Measurements from ENCODE around the gene ZNF561. TPM values are rescaled to one million over a fixed set of nuclear protein-coding genes. Genes with fewer than 3 reads are reported as not detected.

ZNF561 gene
- total and polyA plus RNA-seq, 9 of the 15 experiments (the other 6 are each of a cell fraction or from before 2014, with no cell fraction given) = 13.9 to 34.9 (median 23.6) TPM

DNA sequence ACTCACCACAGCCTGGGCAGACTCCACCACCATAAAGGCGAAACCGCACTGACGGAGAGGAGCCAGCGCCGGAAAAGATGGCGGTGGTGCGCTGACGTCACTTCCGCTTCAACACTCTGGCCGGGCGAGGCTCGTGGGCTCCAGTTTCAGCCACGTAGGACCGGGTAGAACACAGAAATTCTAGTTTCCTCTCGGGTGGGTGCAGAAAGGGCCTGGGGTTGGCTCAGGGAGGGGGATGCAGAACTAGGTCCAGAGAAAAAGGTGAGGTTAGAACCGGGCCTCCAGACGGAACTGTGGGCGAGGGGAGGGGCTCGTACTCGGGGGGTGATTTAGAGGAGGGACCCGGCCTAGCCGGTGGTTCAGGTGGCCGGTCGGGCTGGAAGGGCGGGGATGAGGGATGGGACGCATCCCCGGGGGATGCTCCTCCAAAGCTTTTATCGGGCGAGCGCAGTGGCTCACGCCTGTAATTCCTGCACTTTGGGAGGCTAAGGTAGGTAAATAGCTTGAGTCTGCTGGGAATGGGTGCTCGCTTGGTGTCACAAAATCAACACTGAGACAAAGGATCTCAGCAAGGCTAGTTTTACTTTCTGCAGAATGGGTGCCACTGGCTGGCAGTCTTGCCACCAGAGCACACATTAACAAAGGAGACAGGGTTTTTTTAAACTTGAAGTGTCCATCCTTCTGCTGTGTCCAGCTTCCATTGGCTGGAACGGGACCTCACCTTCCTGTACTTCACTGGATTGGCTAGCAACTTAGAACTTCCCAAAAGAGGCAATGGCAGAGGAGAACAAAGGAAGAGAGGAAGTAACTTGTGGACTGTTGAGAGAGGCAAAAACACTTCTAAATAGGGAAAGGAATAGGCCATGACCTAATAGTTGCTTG is at the start of gene ZNF561 (continued):
- TF ChIP-seq, protein P1, sequence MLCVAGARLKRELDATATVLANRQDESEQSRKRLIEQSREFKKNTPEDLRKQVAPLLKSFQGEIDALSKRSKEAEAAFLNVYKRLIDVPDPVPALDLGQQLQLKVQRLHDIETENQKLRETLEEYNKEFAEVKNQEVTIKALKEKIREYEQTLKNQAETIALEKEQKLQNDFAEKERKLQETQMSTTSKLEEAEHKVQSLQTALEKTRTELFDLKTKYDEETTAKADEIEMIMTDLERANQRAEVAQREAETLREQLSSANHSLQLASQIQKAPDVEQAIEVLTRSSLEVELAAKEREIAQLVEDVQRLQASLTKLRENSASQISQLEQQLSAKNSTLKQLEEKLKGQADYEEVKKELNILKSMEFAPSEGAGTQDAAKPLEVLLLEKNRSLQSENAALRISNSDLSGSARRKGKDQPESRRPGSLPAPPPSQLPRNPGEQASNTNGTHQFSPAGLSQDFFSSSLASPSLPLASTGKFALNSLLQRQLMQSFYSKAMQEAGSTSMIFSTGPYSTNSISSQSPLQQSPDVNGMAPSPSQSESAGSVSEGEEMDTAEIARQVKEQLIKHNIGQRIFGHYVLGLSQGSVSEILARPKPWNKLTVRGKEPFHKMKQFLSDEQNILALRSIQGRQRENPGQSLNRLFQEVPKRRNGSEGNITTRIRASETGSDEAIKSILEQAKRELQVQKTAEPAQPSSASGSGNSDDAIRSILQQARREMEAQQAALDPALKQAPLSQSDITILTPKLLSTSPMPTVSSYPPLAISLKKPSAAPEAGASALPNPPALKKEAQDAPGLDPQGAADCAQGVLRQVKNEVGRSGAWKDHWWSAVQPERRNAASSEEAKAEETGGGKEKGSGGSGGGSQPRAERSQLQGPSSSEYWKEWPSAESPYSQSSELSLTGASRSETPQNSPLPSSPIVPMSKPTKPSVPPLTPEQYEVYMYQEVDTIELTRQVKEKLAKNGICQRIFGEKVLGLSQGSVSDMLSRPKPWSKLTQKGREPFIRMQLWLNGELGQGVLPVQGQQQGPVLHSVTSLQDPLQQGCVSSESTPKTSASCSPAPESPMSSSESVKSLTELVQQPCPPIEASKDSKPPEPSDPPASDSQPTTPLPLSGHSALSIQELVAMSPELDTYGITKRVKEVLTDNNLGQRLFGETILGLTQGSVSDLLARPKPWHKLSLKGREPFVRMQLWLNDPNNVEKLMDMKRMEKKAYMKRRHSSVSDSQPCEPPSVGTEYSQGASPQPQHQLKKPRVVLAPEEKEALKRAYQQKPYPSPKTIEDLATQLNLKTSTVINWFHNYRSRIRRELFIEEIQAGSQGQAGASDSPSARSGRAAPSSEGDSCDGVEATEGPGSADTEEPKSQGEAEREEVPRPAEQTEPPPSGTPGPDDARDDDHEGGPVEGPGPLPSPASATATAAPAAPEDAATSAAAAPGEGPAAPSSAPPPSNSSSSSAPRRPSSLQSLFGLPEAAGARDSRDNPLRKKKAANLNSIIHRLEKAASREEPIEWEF (CRISPR knock-in tag; IDR thresholded peaks at IDR 0.05) = no peak
- TF ChIP-seq NR2C1 (IDR thresholded peaks at IDR 0.05) (peak; percentile 88), NR2C1 (tag; IDR thresholded peaks at IDR 0.05) (peak; percentile 77), SP2 (IDR thresholded peaks at IDR 0.05; ENCODE audit: extremely low read depth, low read depth, low read length, poor library complexity, severe bottlenecking) (no peak), MGA (IDR thresholded peaks at IDR 0.05) (peak; percentile 53), NFIX (CRISPR knock-in tag; IDR thresholded peaks at IDR 0.05; ENCODE audit: low read depth) (no peak)
- TF ChIP-seq, protein P2, sequence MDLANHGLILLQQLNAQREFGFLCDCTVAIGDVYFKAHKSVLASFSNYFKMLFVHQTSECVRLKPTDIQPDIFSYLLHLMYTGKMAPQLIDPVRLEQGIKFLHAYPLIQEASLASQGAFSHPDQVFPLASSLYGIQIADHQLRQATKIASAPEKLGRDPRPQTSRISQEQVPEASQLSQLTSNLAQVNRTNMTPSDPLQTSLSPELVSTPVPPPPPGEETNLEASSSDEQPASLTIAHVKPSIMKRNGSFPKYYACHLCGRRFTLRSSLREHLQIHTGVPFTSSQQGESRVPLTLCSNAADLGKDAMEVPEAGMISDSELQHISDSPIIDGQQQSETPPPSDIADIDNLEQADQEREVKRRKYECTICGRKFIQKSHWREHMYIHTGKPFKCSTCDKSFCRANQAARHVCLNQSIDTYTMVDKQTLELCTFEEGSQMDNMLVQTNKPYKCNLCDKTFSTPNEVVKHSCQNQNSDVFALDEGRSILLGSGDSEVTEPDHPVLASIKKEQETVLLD (IDR thresholded peaks at IDR 0.05) = no peak

All from K562 (cell line).